OCI-LY7 (cell line): ENCODE measurements around the gene ROR2. TPM values are rescaled to one million over a fixed set of nuclear protein-coding genes. Genes with fewer than 3 reads are reported as not detected.

Experiments
- BruUV-seq: library from RNA; stranded (reverse); fragments of 400-500 nt; replicated peaks from 2 replicates; lab custom pipeline; 2021; lab: Mats Ljungman, UMichigan
- CTCF ChIA-PET: fragments of 300-600 bp; sonication (Branson Sonifier 250); formaldehyde crosslinking; loops from one replicate; lab custom pipeline; 2022; ENCODE audit warnings: antibody characterized with exemption; ENCODE audit not compliant: unreplicated experiment; lab: Charles Lee
- POLR2A ChIA-PET: fragments of 300-600 bp; sonication (Branson Sonifier 250); formaldehyde crosslinking; loops from one replicate; lab custom pipeline; 2022; ENCODE audit warnings: antibody characterized with exemption; lab: Charles Lee
- DNase-seq: peaks from one replicate; pipeline ENCODE4 v3.0.0-alpha.2; 2015; ENCODE audit warnings: low spot score
- H2AFZ ChIP-seq: fragments of 200-600 bp; sonication (generic), shearing (Covaris generic); 2 replicates; pipeline ENCODE4 v1.6.1; 2014; ENCODE audit warnings: mild to moderate bottlenecking, antibody characterized with exemption, low read length, moderate library complexity
- H3K27ac ChIP-seq: fragments of 200-600 bp; sonication (generic); 2 replicates; pipeline ENCODE4 v1.5.1; 2014; ENCODE audit warnings: mixed run types, low read depth, mild to moderate bottlenecking, moderate library complexity, low read length, inconsistent platforms; ENCODE audit not compliant: poor library complexity, severe bottlenecking
- H3K36me3 ChIP-seq: fragments of 200-600 bp; sonication (generic); 2 replicates; pipeline ENCODE4 v1.6.1; 2014; ENCODE audit warnings: mild to moderate bottlenecking, antibody characterized with exemption, low read length, moderate library complexity, mixed read lengths; ENCODE audit not compliant: insufficient read depth
- H3K4me1 ChIP-seq: fragments of 200-600 bp; sonication (generic); 2 replicates; pipeline ENCODE4 v1.5.1; 2014; ENCODE audit warnings: mild to moderate bottlenecking, low read length; ENCODE audit not compliant: insufficient read depth, poor library complexity, severe bottlenecking
- H3K4me2 ChIP-seq: fragments of 200-600 bp; sonication (generic); 2 replicates; pipeline ENCODE4 v1.6.1; 2014; ENCODE audit warnings: mild to moderate bottlenecking, low read length
- H3K4me3 ChIP-seq: fragments of 200-600 bp; sonication (generic); 2 replicates; pipeline ENCODE4 v1.5.1; 2014; ENCODE audit warnings: mild to moderate bottlenecking, low read depth, low read length; ENCODE audit not compliant: poor library complexity, severe bottlenecking
- H3K79me2 ChIP-seq: fragments of 200-600 bp; sonication (generic); 2 replicates; pipeline ENCODE4 v1.6.1; 2016; ENCODE audit warnings: low read depth, mild to moderate bottlenecking, low read length, moderate library complexity, mixed read lengths; ENCODE audit not compliant: insufficient read depth
- H3K9me2 ChIP-seq: fragments of 200-600 bp; sonication (generic); 2 replicates; pipeline ENCODE4 v1.6.1; 2016; ENCODE audit warnings: mild to moderate bottlenecking, low read length, mixed read lengths; ENCODE audit not compliant: insufficient read depth
- H3K9me3 ChIP-seq: fragments of 200-600 bp; sonication (generic); 2 replicates; pipeline ENCODE4 v1.6.1; 2014; ENCODE audit warnings: mild to moderate bottlenecking, mixed run types, low read length, mixed read lengths
- H4K20me1 ChIP-seq: fragments of 200-600 bp; sonication (generic); 2 replicates; pipeline ENCODE4 v1.6.1; 2014; ENCODE audit warnings: mild to moderate bottlenecking, antibody characterized with exemption, low read length, moderate library complexity, mixed read lengths; ENCODE audit not compliant: insufficient read depth
- EZH2phosphoT487 ChIP-seq: fragments of 200-600 bp; sonication (generic); IDR thresholded peaks from 2 replicates; pipeline ENCODE4 v1.6.1; 2018; ENCODE audit warnings: low read depth, borderline replicate concordance, mild to moderate bottlenecking, mixed run types, antibody characterized with exemption, low read length, moderate library complexity, mixed read lengths
- intact Hi-C: fragments of 100-400 bp; cut with micrococcal nuclease; formaldehyde crosslinking; loops from one replicate; pipeline ENCODE4 v1.10.0; 2022; ENCODE audit not compliant: unreplicated experiment
- total RNA-seq, 2 experiments: library from RNA; depleted of rRNA in 1 of 2; stranded (reverse); fragments of >200 nt in 1 of 2; shearing (Covaris generic) in 1 of 2; gene quantifications; 2 replicates each; pipeline ENCODE4 v1.2.3, GENCODE V29; 2014 to 2022
- TF ChIP-seq, protein P1 (sequence below): fragments of 200-600 bp; sonication (generic); conservative IDR thresholded peaks from 2 replicates; pipeline ENCODE4 v1.5.1; 2014; ENCODE audit warnings: mild to moderate bottlenecking, antibody characterized with exemption, low read length, moderate library complexity, mixed read lengths

ROR2 gene
- total RNA-seq, 2 experiments from 2014 or later, result 0.10 to 0.19 TPM

DNA sequence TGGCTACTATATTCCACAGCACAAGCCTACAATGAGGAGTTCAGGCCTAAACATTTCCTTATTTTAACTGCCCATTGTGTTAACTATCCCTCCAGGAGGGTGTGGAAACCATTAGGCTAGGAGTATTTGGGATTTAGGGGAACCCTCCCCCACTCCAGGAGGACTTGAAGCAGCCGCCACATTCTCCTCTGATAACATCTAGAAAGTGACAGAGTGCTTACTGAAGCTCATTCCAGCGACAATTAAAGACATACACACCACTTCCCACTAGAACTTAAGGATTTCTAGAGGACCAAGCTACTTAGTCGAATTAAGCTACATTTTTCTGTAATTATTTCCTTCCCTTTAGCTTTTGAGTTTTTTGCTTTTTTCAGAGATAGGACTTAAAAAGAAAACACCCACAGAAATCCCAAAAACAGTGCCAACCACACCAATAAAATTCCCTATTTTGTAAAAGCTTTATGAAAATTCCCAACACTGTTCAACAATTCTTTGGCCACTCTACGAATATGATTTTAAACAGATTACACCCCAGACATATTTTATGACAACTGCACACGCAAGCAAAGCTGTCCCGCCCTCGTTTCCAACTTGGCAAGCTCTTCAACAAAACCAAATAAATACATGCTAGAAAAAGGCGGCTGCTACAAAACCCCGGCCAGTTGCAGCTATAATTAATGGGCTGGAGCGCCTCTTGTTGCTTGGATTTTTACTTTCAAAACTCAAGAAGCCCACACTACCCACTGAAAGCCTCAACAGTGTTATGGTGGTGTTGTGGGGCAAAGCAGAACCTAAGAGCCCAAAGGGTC is 4.5 kb downstream of the ROR2 start:
- Histone ChIP-seq H3K4me1 (no peaks in the 10 kb centered on the region), H4K20me1 (no peaks in the 10 kb centered on the region), H3K4me3 (no peak overlapping the region), H3K9me3 (no peaks in the 10 kb centered on the region), H3K9me2 (no peaks in the 10 kb centered on the region), H2AFZ (no peak overlapping the region), H3K36me3 (no peaks in the 10 kb centered on the region), H3K79me2 (no peaks in the 10 kb centered on the region), H3K4me2 (no peak overlapping the region), H3K27ac (no peak overlapping the region)
- no peak for TF ChIP-seq EZH2phosphoT487
- TF ChIP-seq, protein P1, sequence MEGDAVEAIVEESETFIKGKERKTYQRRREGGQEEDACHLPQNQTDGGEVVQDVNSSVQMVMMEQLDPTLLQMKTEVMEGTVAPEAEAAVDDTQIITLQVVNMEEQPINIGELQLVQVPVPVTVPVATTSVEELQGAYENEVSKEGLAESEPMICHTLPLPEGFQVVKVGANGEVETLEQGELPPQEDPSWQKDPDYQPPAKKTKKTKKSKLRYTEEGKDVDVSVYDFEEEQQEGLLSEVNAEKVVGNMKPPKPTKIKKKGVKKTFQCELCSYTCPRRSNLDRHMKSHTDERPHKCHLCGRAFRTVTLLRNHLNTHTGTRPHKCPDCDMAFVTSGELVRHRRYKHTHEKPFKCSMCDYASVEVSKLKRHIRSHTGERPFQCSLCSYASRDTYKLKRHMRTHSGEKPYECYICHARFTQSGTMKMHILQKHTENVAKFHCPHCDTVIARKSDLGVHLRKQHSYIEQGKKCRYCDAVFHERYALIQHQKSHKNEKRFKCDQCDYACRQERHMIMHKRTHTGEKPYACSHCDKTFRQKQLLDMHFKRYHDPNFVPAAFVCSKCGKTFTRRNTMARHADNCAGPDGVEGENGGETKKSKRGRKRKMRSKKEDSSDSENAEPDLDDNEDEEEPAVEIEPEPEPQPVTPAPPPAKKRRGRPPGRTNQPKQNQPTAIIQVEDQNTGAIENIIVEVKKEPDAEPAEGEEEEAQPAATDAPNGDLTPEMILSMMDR, result no peak
- intact Hi-C loops, result no loop called here
- no TSS peak for BruUV-seq
- POLR2A ChIA-PET, result interaction anchor here (0.9 kb wide), 1 partner anchor 12 kb away, joined by 3 read pairs; no protein-coding TSS in a partner anchor
- CTCF ChIA-PET, result no interaction called here
- DNase-seq, result no peak

DNA sequence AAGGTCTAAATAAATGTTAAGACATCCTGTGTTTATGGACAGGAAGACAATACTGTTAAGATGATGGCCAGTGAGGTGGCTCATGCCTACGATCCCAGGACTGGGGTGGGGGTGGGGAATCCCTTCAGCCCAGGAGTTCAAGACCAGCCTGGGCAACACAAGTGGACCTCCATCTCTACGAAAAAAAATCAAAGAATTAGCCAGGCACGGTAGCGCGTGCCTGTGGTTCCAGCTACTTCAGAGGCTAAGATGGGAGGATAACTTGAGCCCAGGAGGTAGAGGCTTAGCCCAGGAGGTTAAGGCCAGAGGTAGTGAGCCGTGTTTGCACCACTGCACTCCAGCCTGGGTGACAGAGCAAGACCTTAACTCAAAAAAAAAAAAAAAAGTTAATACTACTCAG is 5.3 kb downstream of the ROR2 start:
- ChIA-PET CTCF (no interaction called here), POLR2A (interaction anchor here (0.7 kb wide), 1 partner anchor 149 kb away, joined by 5 read pairs; no protein-coding TSS in a partner anchor)
- Histone ChIP-seq H3K27ac (no peak overlapping the region), H3K36me3 (no peaks in the 10 kb centered on the region), H3K4me3 (no peak overlapping the region), H3K9me2 (no peaks in the 10 kb centered on the region), H3K4me2 (no peak overlapping the region), H3K9me3 (no peaks in the 10 kb centered on the region), H2AFZ (no peak overlapping the region), H3K4me1 (no peaks in the 10 kb centered on the region), H3K79me2 (no peaks in the 10 kb centered on the region), H4K20me1 (no peaks in the 10 kb centered on the region)
- no TSS peak for BruUV-seq
- DNase-seq, result no peak
- TF ChIP-seq, protein P1, result no peak
- no peak for TF ChIP-seq EZH2phosphoT487
- intact Hi-C loops, result no loop called here
